NCI-H2196 (cell line): ENCODE results near the gene ETNK2.

Experiments
- DNase-seq: peaks from one replicate; lab custom pipeline; 2025; ENCODE audit not compliant: unreplicated experiment; lab: John Stamatoyannopoulos, UW

Gene ETNK2

GRCh38 chr1:204177133-204177532, 25.3 kb upstream of the ETNK2 start:
- no peak for DNase-seq

- no peak for DNase-seq
Observed at GRCh38 chr1:204176049-204176448, 24.2 kb upstream of the ETNK2 start.

- no peak for DNase-seq
Observed at GRCh38 chr1:204174958-204175357, 23.1 kb upstream of the ETNK2 start.

GRCh38 chr1:204172404-204173029, 20.7 kb upstream of the ETNK2 start:
- no peak for DNase-seq

GRCh38 chr1:204171751-204172178, 19.9 kb upstream of the ETNK2 start:
- DNase-seq = no peak

GRCh38 chr1:204170494-204171155, 18.8 kb upstream of the ETNK2 start:
- DNase-seq = no peak

- DNase-seq = no peak
Observed at GRCh38 chr1:204169858-204170257, 18.0 kb upstream of the ETNK2 start.

GRCh38 chr1:204167730-204168129, 15.9 kb upstream of the ETNK2 start:
- no peak for DNase-seq

GRCh38 chr1:204166219-204166618, 14.4 kb upstream of the ETNK2 start, which contains the start of gene REN:
TSS of gene REN (minus strand) at chr1:204166337. CDS start at chr1:204166293, 44 bp downstream.
- no peak for DNase-seq

GRCh38 chr1:204162494-204163074, 10.7 kb upstream of the ETNK2 start:
- DNase-seq = peak; percentile 82

- DNase-seq = no peak
Observed at GRCh38 chr1:204161609-204162493, 10.0 kb upstream of the ETNK2 start.

- DNase-seq = no peak
Observed at GRCh38 chr1:204157962-204158361, 6.1 kb upstream of the ETNK2 start.

- no peak for DNase-seq
Observed at GRCh38 chr1:204155881-204156280, 4.0 kb upstream of the ETNK2 start.

GRCh38 chr1:204154568-204155255, 2.9 kb upstream of the ETNK2 start:
- DNase-seq = no peak

- no peak for DNase-seq
Observed at GRCh38 chr1:204153667-204154066, 1.8 kb upstream of the ETNK2 start.

- DNase-seq = no peak
Observed at GRCh38 chr1:204152310-204153044, 633 bp upstream of the ETNK2 start.

GRCh38 chr1:204150702-204151551, 917 bp downstream of the ETNK2 start:
- DNase-seq = no peak

- no peak for DNase-seq
Observed at GRCh38 chr1:204149635-204150565, 1.9 kb downstream of the ETNK2 start.
